GM12878 (cell line): ENCODE results near the gene UTP11. TPM values are rescaled to one million over a fixed set of nuclear protein-coding genes. Genes with fewer than 3 reads are reported as not detected.

ENCODE experiments used
- ATAC-seq: fragments of 200-7000 bp; cut with Tn5 transposase; 3 replicates; pipeline ENCODE4 v1.9.1; 2020; ENCODE audit warnings: mild to moderate bottlenecking, moderate library complexity
- BruUV-seq: library from RNA; stranded (reverse); fragments of 400-500 nt; replicated peaks from 2 replicates; lab custom pipeline; 2021; lab: Mats Ljungman, UMichigan
- CTCF ChIA-PET: fragments of 300-600 bp; sonication (Branson Sonifier 250); formaldehyde crosslinking; extraction: SDS; loops from one replicate; lab custom pipeline; 2021; ENCODE audit warnings: inconsistent platforms; lab: Yijun Ruan, JAX
- POLR2A ChIA-PET: fragments of 350-600 bp; formaldehyde crosslinking; extraction: SDS; loops from one replicate; lab custom pipeline; 2021; ENCODE audit warnings: inconsistent platforms; lab: Charles Lee
- RAD21 ChIA-PET: fragments of 300-600 bp; sonication (Branson Sonifier 250); formaldehyde crosslinking; loops from one replicate; lab custom pipeline; 2023; ENCODE audit warnings: antibody characterized with exemption; ENCODE audit not compliant: unreplicated experiment; lab: Charles Lee
- SMC1A ChIA-PET: fragments of 300-600 bp; sonication (Branson Sonifier 250); formaldehyde crosslinking; loops from one replicate; lab custom pipeline; 2023; ENCODE audit not compliant: unreplicated experiment, uncharacterized antibody; lab: Charles Lee
- DNase-seq: peaks from one replicate; pipeline ENCODE4 v3.0.0-alpha.2; 2011; ENCODE audit warnings: low read depth, low spot score
- FAIRE-seq: peaks from 3 replicates; lab custom pipeline; 2011; peaks lifted over from hg19 to GRCh38; lab: Jason Lieb, UNC
- H2AFZ ChIP-seq: 2 replicates; pipeline ENCODE4 v1.6.0; 2011; ENCODE audit warnings: low read depth, low read length, control low read depth; ENCODE audit not compliant: control insufficient read depth
- H3K27ac ChIP-seq: 2 replicates; pipeline ENCODE4 v1.5.1; 2011; ENCODE audit warnings: control low read depth; ENCODE audit not compliant: control insufficient read depth, insufficient read depth
- H3K27me3 ChIP-seq, 2 experiments: replicated peaks in 1 of 2; 2 replicates each; pipeline versions ENCODE4 v1.6.0 to v1.6.1; 2011; ENCODE audit warnings: low read length in 1 of 2; ENCODE audit not compliant: control insufficient read depth in 2 of 2, insufficient read depth in 2 of 2
- H3K36me3 ChIP-seq, 2 experiments: 2 replicates each; pipeline ENCODE4 v1.5.1; 2011; ENCODE audit warnings: low read length in 1 of 2; ENCODE audit not compliant: control insufficient read depth in 2 of 2, insufficient read depth in 2 of 2
- H3K4me1 ChIP-seq: 2 replicates; pipeline ENCODE4 v1.6.1; 2011; ENCODE audit warnings: mild to moderate bottlenecking, low read length, moderate library complexity, mixed read lengths; ENCODE audit not compliant: control insufficient read depth, insufficient read depth
- H3K4me2 ChIP-seq: 2 replicates; pipeline ENCODE4 v1.6.0; 2011; ENCODE audit warnings: control low read depth; ENCODE audit not compliant: control insufficient read depth, insufficient read depth
- H3K4me3 ChIP-seq: fragments of 200-600 bp; sonication (generic); 2 replicates; pipeline ENCODE4 v1.5.1; 2016
- H3K79me2 ChIP-seq: 2 replicates; pipeline ENCODE4 v1.6.0; 2011; ENCODE audit warnings: low read length; ENCODE audit not compliant: control insufficient read depth, insufficient read depth
- H3K9ac ChIP-seq: 2 replicates; pipeline ENCODE4 v1.8.0; 2011; ENCODE audit warnings: low read length, control low read depth, mixed read lengths; ENCODE audit not compliant: control insufficient read depth, insufficient read depth
- H3K9me3 ChIP-seq: replicated peaks from 3 replicates; pipeline ENCODE4 v1.5.1; 2011; ENCODE audit warnings: mild to moderate bottlenecking, low read length; ENCODE audit not compliant: control insufficient read depth, insufficient read depth
- H4K20me1 ChIP-seq: 2 replicates; pipeline ENCODE4 v1.6.0; 2011; ENCODE audit not compliant: control insufficient read depth, insufficient read depth
- CEBPB ChIP-seq, 2 experiments: fragments of 150-350 bp in 1 of 2; IDR thresholded peaks; 2 replicates each; pipeline ENCODE4 v1.6.1; 2012 to 2014; ENCODE audit warnings: low read depth in 2 of 2, low read length in 2 of 2, borderline replicate concordance in 1 of 2, inconsistent platforms in 1 of 2
- ESRRA ChIP-seq: IDR thresholded peaks from 2 replicates; pipeline ENCODE4 v1.6.1; 2012; ENCODE audit warnings: mild to moderate bottlenecking, low read length, improper control_type of control experiment
- NFYB ChIP-seq: IDR thresholded peaks from 2 replicates; pipeline ENCODE4 v1.6.1; 2011; ENCODE audit warnings: low read depth, mild to moderate bottlenecking, low read length, improper control_type of control experiment, moderate library complexity; ENCODE audit not compliant: insufficient read depth
- NR2F1 ChIP-seq: fragments of 450-650 bp; conservative IDR thresholded peaks from 2 replicates; pipeline ENCODE4 v1.6.1; 2017; ENCODE audit warnings: mild to moderate bottlenecking
- RAD21 ChIP-seq: IDR thresholded peaks from 2 replicates; pipeline ENCODE4 v1.6.1; 2011; ENCODE audit warnings: mild to moderate bottlenecking, low read depth, low read length, moderate library complexity; ENCODE audit not compliant: insufficient read depth
- RBBP5 ChIP-seq: fragments of 200-600 bp; sonication (generic); conservative IDR thresholded peaks from 2 replicates; pipeline ENCODE4 v1.6.1; 2016
- SMC3 ChIP-seq: IDR thresholded peaks from 2 replicates; pipeline ENCODE4 v1.6.1; 2011; ENCODE audit warnings: low read length, improper control_type of control experiment, borderline replicate concordance
- ZNF217 ChIP-seq: fragments of 450-650 bp; IDR thresholded peaks from 2 replicates; pipeline ENCODE4 v1.6.1; 2017; ENCODE audit warnings: antibody characterized with exemption, mild to moderate bottlenecking
- WGBS: methylation state at CpG from one replicate; pipeline ENCODE4 v1.1.6; 2016; ENCODE audit warnings: low lambda C conversion rate; ENCODE audit not compliant: insufficient replicate concordance, insufficient coverage; ENCODE audit errors: missing lambda C conversion rate; 5-methylcytosine and 5-hydroxymethylcytosine counted together
- in situ Hi-C: fragments of 300-500 bp; cut with MboI; formaldehyde crosslinking; loops from 9 replicates; pipeline ENCODE4 v1.14.3; 2018; ENCODE audit warnings: mixed read lengths
- intact Hi-C: fragments of 100-400 bp; cut with micrococcal nuclease; formaldehyde crosslinking; loops from one replicate; pipeline ENCODE4 v1.14.2; 2022; ENCODE audit not compliant: unreplicated experiment
- polyA plus RNA-seq, 11 experiments: library from polyadenylated mRNA; depleted of rRNA in 4 of 11; unstranded in 6 of 11; stranded (reverse) in 5 of 11; fragments of >200 nt; fragmentation: Nextera tagmentation in 4 of 11; fragmentation: Illumina TruSeq in 1 of 11; extraction: Ambion mirVana in 4 of 11; extraction: Trizol in 1 of 11; gene quantifications; 1 replicate in 1 of 11; 2 replicates in 10 of 11; pipeline versions ENCODE4 v1.2.1 to v1.2.3, GENCODE V29; 2011 to 2016; ENCODE audit warnings: inconsistent platforms in 2 of 11, missing spikeins in 2 of 11, low read depth in 1 of 11
- total RNA-seq, 4 experiments: library from RNA; depleted of rRNA in 3 of 4; stranded (reverse); fragments of >200 nt in 3 of 4; fragmentation: Illumina TruSeq in 1 of 4; extraction: Trizol in 1 of 4; gene quantifications; 2 replicates each; pipeline versions ENCODE4 v1.2.1 to v1.2.3, GENCODE V29; 2013 to 2021
- TF ChIP-seq, protein P1 (sequence below), 3 experiments: IDR thresholded peaks in 2 of 3; conservative IDR thresholded peaks in 1 of 3; 2 replicates each; pipeline ENCODE4 v1.5.1; 2011; ENCODE audit warnings: low read depth in 3 of 3, low read length in 3 of 3, mild to moderate bottlenecking in 3 of 3, control low read depth in 2 of 3, moderate library complexity in 2 of 3, inconsistent platforms in 1 of 3, mixed read lengths in 1 of 3; ENCODE audit not compliant: control insufficient read depth in 2 of 3, insufficient read depth in 1 of 3; ENCODE audit errors: extremely low read depth in 1 of 3

Gene UTP11
- total and polyA plus RNA-seq, 10 of the 15 experiments (the other 5 are each of a cell fraction or from before 2014, with no cell fraction given): 34.5 to 146 (median 64.2) TPM

DNA sequence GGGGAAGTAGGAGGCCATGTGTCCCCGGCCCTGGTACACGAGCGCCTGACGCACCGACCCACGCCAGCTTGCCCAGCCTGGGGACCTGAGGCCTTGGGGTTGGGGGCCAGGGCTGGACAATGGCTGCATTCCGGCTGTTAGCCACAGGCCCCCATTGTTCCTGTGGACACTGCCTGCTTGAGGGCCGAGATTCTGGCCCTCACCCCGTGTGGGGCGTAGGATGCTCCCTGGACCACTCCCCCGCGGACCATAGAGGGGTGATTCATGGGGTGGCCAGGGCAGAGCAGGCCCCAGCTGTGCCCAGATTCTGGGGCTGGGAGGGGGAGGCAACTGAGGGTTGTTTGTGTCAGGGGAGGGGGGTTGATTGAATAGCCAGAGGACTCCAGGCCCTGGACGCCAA is 22.3 kb downstream of the UTP11 start:
- in situ Hi-C loops: loop anchor here (25.0 kb wide), 1 partner anchor 552 kb away; no protein-coding TSS in a partner anchor
- CTCF ChIA-PET: interaction anchor here (2.1 kb wide), 1 partner anchor 37 kb away, joined by 11 read pairs; no protein-coding TSS in a partner anchor
- BruUV-seq: no TSS peak

GRCh38 chr1:38037221-38037939 is 24.8 kb downstream of the UTP11 start:
- no peaks in the 10 kb centered on the region for H3K36me3 ChIP-seq
- intact Hi-C loops: no loop called here
- no peak overlapping the region for H3K4me3 ChIP-seq
- ChIA-PET SMC1A (interaction anchor here (0.9 to 23.8 kb wide), 8 partner anchors 9 to 136 kb away, joined by 3 to 316 read pairs (median 4); partner anchors contain the start of genes POU3F1 and UTP11), POLR2A (interaction anchor here (1.3 to 1.8 kb wide), 2 partner anchors 10 to 35 kb away, joined by 4 to 5 read pairs; partner anchors contain the start of gene POU3F1), CTCF (interaction anchor here (0.7 to 11.0 kb wide), 12 partner anchors 9 to 783 kb away, joined by 3 to 179 read pairs (median 4); partner anchors contain the start of gene POU3F1), RAD21 (interaction anchor here (1.0 to 8.2 kb wide), 5 partner anchors 11 to 137 kb away, joined by 3 to 123 read pairs (median 4); no protein-coding TSS in a partner anchor)
- H4K20me1 ChIP-seq: no peaks in the 10 kb centered on the region
- no peak overlapping the region for H3K4me2 ChIP-seq
- H3K27me3 ChIP-seq: no peaks in the 10 kb centered on the region; a peak in 1 of 4 replicates
- H2AFZ ChIP-seq: no peak overlapping the region
- ATAC-seq (peak; percentile 36; the same call in 2 of the 3 replicates), FAIRE-seq (no peak), DNase-seq (no peak)
- H3K4me1 ChIP-seq: no peaks in the 10 kb centered on the region
- no peaks in the 10 kb centered on the region for H3K79me2 ChIP-seq
- H3K27ac ChIP-seq: no peak overlapping the region
- TF ChIP-seq ZNF217: no peak
- peak; percentile 57 for TF ChIP-seq RAD21
- TF ChIP-seq RBBP5: no peak
- TF ChIP-seq, protein P1, sequence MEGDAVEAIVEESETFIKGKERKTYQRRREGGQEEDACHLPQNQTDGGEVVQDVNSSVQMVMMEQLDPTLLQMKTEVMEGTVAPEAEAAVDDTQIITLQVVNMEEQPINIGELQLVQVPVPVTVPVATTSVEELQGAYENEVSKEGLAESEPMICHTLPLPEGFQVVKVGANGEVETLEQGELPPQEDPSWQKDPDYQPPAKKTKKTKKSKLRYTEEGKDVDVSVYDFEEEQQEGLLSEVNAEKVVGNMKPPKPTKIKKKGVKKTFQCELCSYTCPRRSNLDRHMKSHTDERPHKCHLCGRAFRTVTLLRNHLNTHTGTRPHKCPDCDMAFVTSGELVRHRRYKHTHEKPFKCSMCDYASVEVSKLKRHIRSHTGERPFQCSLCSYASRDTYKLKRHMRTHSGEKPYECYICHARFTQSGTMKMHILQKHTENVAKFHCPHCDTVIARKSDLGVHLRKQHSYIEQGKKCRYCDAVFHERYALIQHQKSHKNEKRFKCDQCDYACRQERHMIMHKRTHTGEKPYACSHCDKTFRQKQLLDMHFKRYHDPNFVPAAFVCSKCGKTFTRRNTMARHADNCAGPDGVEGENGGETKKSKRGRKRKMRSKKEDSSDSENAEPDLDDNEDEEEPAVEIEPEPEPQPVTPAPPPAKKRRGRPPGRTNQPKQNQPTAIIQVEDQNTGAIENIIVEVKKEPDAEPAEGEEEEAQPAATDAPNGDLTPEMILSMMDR (IDR thresholded peaks at IDR 0.05 in 2 of 3, conservative IDR thresholded peaks at IDR 0.05 in 1 of 3; ENCODE audit: control insufficient read depth in 2 of 3, extremely low read depth in 1 of 3, insufficient read depth in 1 of 3, low read depth in 3 of 3, low read length in 3 of 3): peak in 2 of 3 experiments; percentile 11 to 47; a peak in 2 of 6 replicates
- TF ChIP-seq SMC3: peak; percentile 49; the same call in 1 of the 2 replicates
- no peak for TF ChIP-seq NR2F1
- in situ Hi-C loops: loop anchor here (25.0 kb wide), 1 partner anchor 550 kb away; no protein-coding TSS in a partner anchor
- no TSS peak for BruUV-seq
- no peaks in the 10 kb centered on the region for H3K9me3 ChIP-seq
- WGBS: 64% methylated on average over 5 of the region's 5 CpGs
- H3K9ac ChIP-seq: no peak overlapping the region

More for the DNA sequence above, 22.3 kb downstream of the UTP11 start:
- Histone ChIP-seq H3K79me2 (no peaks in the 10 kb centered on the region), H3K4me1 (peaks cover 17% of the 10 kb centered on the region), H3K36me3 (no peaks in the 10 kb centered on the region), H3K9me3 (no peaks in the 10 kb centered on the region), H2AFZ (no peak overlapping the region), H3K4me3 (no peak overlapping the region), H3K27me3 (no peaks in the 10 kb centered on the region), H3K9ac (no peak overlapping the region), H3K27ac (no peak overlapping the region), H3K4me2 (no peak overlapping the region), H4K20me1 (no peaks in the 10 kb centered on the region)
- DNase-seq: no peak
- FAIRE-seq: no peak
- ChIA-PET SMC1A (interaction anchor here (1.0 kb wide), 1 partner anchor 108 kb away, joined by 3 read pairs; no protein-coding TSS in a partner anchor), RAD21 (interaction anchor here (1.8 kb wide), 1 partner anchor 37 kb away, joined by 6 read pairs; no protein-coding TSS in a partner anchor), POLR2A (no interaction called here)
- intact Hi-C loops: no loop called here
- ATAC-seq: no peak
- TF ChIP-seq CEBPB (IDR thresholded peaks at IDR 0.05; ENCODE audit: borderline replicate concordance in 1 of 2, low read depth in 2 of 2, low read length in 2 of 2): no peak
- no peak for TF ChIP-seq NFYB
- no peak for TF ChIP-seq ESRRA
- 91% methylated on average over 13 of the region's 13 CpGs for WGBS
